ENCODE measurements around the gene ILRUN.
"Not testable (repeated sequence)": the region's sequence is repeated elsewhere in the genome, so short reads cannot be mapped to it uniquely, and the experiment has no call there.

ILRUN gene

GRCh38 chr6:34657037-34657306 is 39.6 kb downstream of the ILRUN start:
- Histone ChIP-seq H3K4me1 (ENCODE audit: control insufficient read depth, low read length) (peaks cover 71% of the 10 kb centered on the region), H3K4me3 (ENCODE audit: low read length) (peak overlapping the region; percentile 70), H4K20me1 (ENCODE audit: control insufficient read depth, insufficient read depth, low read depth, low read length) (no peaks in the 10 kb centered on the region), H3K36me3 (ENCODE audit: control insufficient read depth, low read length) (peaks cover 30% of the 10 kb centered on the region), H3K9me3 (ENCODE audit: control insufficient read depth, insufficient read depth, low read length) (no peaks in the 10 kb centered on the region), H3K4me2 (ENCODE audit: low read length) (peak overlapping the region; percentile 85), H3K79me2 (ENCODE audit: control insufficient read depth, low read length) (peaks cover 93% of the 10 kb centered on the region), H3K9me2 (replicated peaks; ENCODE audit: control insufficient read depth, low read length) (no peaks in the 10 kb centered on the region), H3F3A (ENCODE audit: control insufficient read depth, insufficient read depth) (peaks cover 21% of the 10 kb centered on the region), H3K27me3 (ENCODE audit: control insufficient read depth, low read length) (no peaks in the 10 kb centered on the region), H3K27ac (ENCODE audit: low read depth, low read length) (peak overlapping the region; percentile 91)
- TF ChIP-seq EZH2phosphoT487 (IDR thresholded peaks at IDR 0.05; ENCODE audit: borderline replicate concordance, low read length) (no peak), CTCF (IDR thresholded peaks at IDR 0.05; ENCODE audit: low read depth, low read length, poor library complexity, severe bottlenecking) (no peak)

- Histone ChIP-seq H3K36me3 (ENCODE audit: control insufficient read depth, low read length) (peaks cover 30% of the 10 kb centered on the region), H3K4me1 (ENCODE audit: control insufficient read depth, low read length) (peaks cover 69% of the 10 kb centered on the region), H3K79me2 (ENCODE audit: control insufficient read depth, low read length) (peaks cover 93% of the 10 kb centered on the region), H4K20me1 (ENCODE audit: control insufficient read depth, insufficient read depth, low read depth, low read length) (no peaks in the 10 kb centered on the region), H3F3A (ENCODE audit: control insufficient read depth, insufficient read depth) (peaks cover 21% of the 10 kb centered on the region), H3K4me2 (ENCODE audit: low read length) (peak overlapping the region; percentile 85), H3K9me3 (ENCODE audit: control insufficient read depth, insufficient read depth, low read length) (no peaks in the 10 kb centered on the region), H3K27me3 (ENCODE audit: control insufficient read depth, low read length) (no peaks in the 10 kb centered on the region), H3K4me3 (ENCODE audit: low read length) (peak overlapping the region; percentile 70), H3K27ac (ENCODE audit: low read depth, low read length) (peak overlapping the region; percentile 91), H3K9me2 (replicated peaks; ENCODE audit: control insufficient read depth, low read length) (no peaks in the 10 kb centered on the region)
- TF ChIP-seq EZH2phosphoT487 (IDR thresholded peaks at IDR 0.05; ENCODE audit: borderline replicate concordance, low read length): no peak
- TF ChIP-seq CTCF (IDR thresholded peaks at IDR 0.05; ENCODE audit: low read depth, low read length, poor library complexity, severe bottlenecking): no peak
These were observed 40.1 kb downstream of the ILRUN start for GRCh38 chr6:34656378-34657036.

GRCh38 chr6:34655876-34656377 is 40.6 kb downstream of the ILRUN start:
- H3K9me2 ChIP-seq (replicated peaks; ENCODE audit: control insufficient read depth, low read length); H3K9me3 ChIP-seq (ENCODE audit: control insufficient read depth, insufficient read depth, low read length); H4K20me1 ChIP-seq (ENCODE audit: control insufficient read depth, insufficient read depth, low read depth, low read length); H3K27me3 ChIP-seq (ENCODE audit: control insufficient read depth, low read length): not testable (repeated sequence)
- peak overlapping the region; percentile 70 for H3K4me3 ChIP-seq (ENCODE audit: low read length)
- H3K79me2 ChIP-seq (ENCODE audit: control insufficient read depth, low read length): peaks cover 92% of the 10 kb centered on the region
- peak overlapping the region; percentile 91 for H3K27ac ChIP-seq (ENCODE audit: low read depth, low read length)
- peaks cover 67% of the 10 kb centered on the region for H3K4me1 ChIP-seq (ENCODE audit: control insufficient read depth, low read length)
- H3F3A ChIP-seq (ENCODE audit: control insufficient read depth, insufficient read depth): peaks cover 19% of the 10 kb centered on the region
- peaks cover 30% of the 10 kb centered on the region for H3K36me3 ChIP-seq (ENCODE audit: control insufficient read depth, low read length)
- peak overlapping the region; percentile 85 for H3K4me2 ChIP-seq (ENCODE audit: low read length)

GRCh38 chr6:34654061-34654710 is 42.4 kb downstream of the ILRUN start:
- no peak overlapping the region for H3K27ac ChIP-seq (ENCODE audit: low read depth, low read length)
- H3K36me3 ChIP-seq (ENCODE audit: control insufficient read depth, low read length): peaks cover 38% of the 10 kb centered on the region
- H3K9me3 ChIP-seq (ENCODE audit: control insufficient read depth, insufficient read depth, low read length): no peaks in the 10 kb centered on the region
- no peaks in the 10 kb centered on the region for H3K9me2 ChIP-seq (replicated peaks; ENCODE audit: control insufficient read depth, low read length)
- no peaks in the 10 kb centered on the region for H3K27me3 ChIP-seq (ENCODE audit: control insufficient read depth, low read length)
- H3F3A ChIP-seq (ENCODE audit: control insufficient read depth, insufficient read depth): peaks cover 15% of the 10 kb centered on the region
- H3K4me3 ChIP-seq (ENCODE audit: low read length): no peak overlapping the region
- peaks cover 88% of the 10 kb centered on the region for H3K79me2 ChIP-seq (ENCODE audit: control insufficient read depth, low read length)
- peaks cover 50% of the 10 kb centered on the region for H3K4me1 ChIP-seq (ENCODE audit: control insufficient read depth, low read length)
- H3K4me2 ChIP-seq (ENCODE audit: low read length): no peak overlapping the region
- TF ChIP-seq CTCF (IDR thresholded peaks at IDR 0.05; ENCODE audit: low read depth, low read length, poor library complexity, severe bottlenecking) (no peak), EZH2phosphoT487 (IDR thresholded peaks at IDR 0.05; ENCODE audit: borderline replicate concordance, low read length) (no peak)
- H4K20me1 ChIP-seq (ENCODE audit: control insufficient read depth, insufficient read depth, low read depth, low read length): no peaks in the 10 kb centered on the region; the same call in 1 of the 2 replicates
